Neural crest cell (in vitro differentiated cells): ENCODE results near the gene DPEP2NB. TPM values are rescaled to one million over a fixed set of nuclear protein-coding genes. Genes with fewer than 3 reads are reported as not detected.
"Not testable (repeated sequence)": the region's sequence is repeated elsewhere in the genome, so short reads cannot be mapped to it uniquely, and the experiment has no call there.

Experiments
- DNase-seq: peaks from one replicate; pipeline ENCODE4 v3.0.0; 2021; ENCODE audit warnings: low read depth, mixed read lengths, low spot score
- H3K27ac Mint-ChIP-seq: one replicate; pipeline ENCODE4 v1.8.0; 2021; ENCODE audit warnings: mild to moderate bottlenecking, mixed read lengths; ENCODE audit not compliant: unreplicated experiment
- H3K27me3 Mint-ChIP-seq: 2 replicates; pipeline ENCODE4 v1.8.0; 2021; ENCODE audit warnings: low read depth, mild to moderate bottlenecking, mixed read lengths
- H3K36me3 Mint-ChIP-seq: 2 replicates; pipeline ENCODE4 v1.8.0; 2021; ENCODE audit warnings: low read depth, mild to moderate bottlenecking, mixed read lengths
- H3K4me1 Mint-ChIP-seq: 2 replicates; pipeline ENCODE4 v1.8.0; 2021; ENCODE audit warnings: mixed read lengths
- H3K4me3 Mint-ChIP-seq: one replicate; pipeline ENCODE4 v1.8.0; 2021; ENCODE audit warnings: mild to moderate bottlenecking, mixed read lengths
- H3K9me3 Mint-ChIP-seq: 2 replicates; pipeline ENCODE4 v1.8.0; 2021; ENCODE audit warnings: mixed read lengths
- CTCF ChIP-seq: fragments of 200-600 bp; sonication (generic); conservative IDR thresholded peaks from 2 replicates; pipeline ENCODE4 v1.5.0; 2021; ENCODE audit warnings: antibody characterized with exemption, mild to moderate bottlenecking
- total RNA-seq: library from RNA; stranded (reverse); gene quantifications from 2 replicates; pipeline ENCODE4 v1.2.1, GENCODE V29; 2021

Gene DPEP2NB
- total RNA-seq, 1 donor from 2014 or later: not detected

- no peak for TF ChIP-seq CTCF
- Mint-ChIP-seq H3K27ac (no peak overlapping the region), H3K27me3 (peaks cover 10% of the 10 kb centered on the region), H3K36me3 (no peaks in the 10 kb centered on the region), H3K9me3 (no peaks in the 10 kb centered on the region), H3K4me1 (no peaks in the 10 kb centered on the region), H3K4me3 (no peak overlapping the region)
- no peak for DNase-seq
Observed at GRCh38 chr16:67977005-67977404, 38.7 kb downstream of the DPEP2NB start.

DNA sequence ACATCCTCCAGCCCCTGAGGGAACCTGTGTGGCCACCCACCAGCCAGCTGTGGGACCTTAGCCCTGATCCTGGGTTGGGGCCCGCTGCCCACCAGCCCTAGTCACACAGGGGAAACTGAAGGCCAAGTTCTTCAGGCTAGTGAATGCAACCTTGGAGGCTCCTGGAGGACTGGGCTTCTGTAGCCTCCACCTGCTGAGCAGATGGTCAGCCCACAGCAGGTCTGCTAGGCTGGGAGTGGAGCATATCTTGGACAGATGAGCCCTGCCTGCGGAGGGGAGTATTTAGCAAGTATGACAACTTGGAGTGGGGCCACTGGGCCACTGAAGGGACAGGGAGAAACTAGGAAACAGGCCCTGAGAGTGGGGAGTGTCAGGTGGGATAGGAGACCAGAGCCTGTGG is 39.5 kb downstream of the DPEP2NB start:
- peak overlapping the region; percentile 12 for H3K27ac Mint-ChIP-seq
- H3K27me3 Mint-ChIP-seq: peaks cover 10% of the 10 kb centered on the region
- H3K36me3 Mint-ChIP-seq: no peaks in the 10 kb centered on the region
- H3K9me3 Mint-ChIP-seq: no peaks in the 10 kb centered on the region
- TF ChIP-seq CTCF: no peak
- no peak overlapping the region for H3K4me3 Mint-ChIP-seq
- H3K4me1 Mint-ChIP-seq: no peaks in the 10 kb centered on the region
- DNase-seq: no peak

DNA sequence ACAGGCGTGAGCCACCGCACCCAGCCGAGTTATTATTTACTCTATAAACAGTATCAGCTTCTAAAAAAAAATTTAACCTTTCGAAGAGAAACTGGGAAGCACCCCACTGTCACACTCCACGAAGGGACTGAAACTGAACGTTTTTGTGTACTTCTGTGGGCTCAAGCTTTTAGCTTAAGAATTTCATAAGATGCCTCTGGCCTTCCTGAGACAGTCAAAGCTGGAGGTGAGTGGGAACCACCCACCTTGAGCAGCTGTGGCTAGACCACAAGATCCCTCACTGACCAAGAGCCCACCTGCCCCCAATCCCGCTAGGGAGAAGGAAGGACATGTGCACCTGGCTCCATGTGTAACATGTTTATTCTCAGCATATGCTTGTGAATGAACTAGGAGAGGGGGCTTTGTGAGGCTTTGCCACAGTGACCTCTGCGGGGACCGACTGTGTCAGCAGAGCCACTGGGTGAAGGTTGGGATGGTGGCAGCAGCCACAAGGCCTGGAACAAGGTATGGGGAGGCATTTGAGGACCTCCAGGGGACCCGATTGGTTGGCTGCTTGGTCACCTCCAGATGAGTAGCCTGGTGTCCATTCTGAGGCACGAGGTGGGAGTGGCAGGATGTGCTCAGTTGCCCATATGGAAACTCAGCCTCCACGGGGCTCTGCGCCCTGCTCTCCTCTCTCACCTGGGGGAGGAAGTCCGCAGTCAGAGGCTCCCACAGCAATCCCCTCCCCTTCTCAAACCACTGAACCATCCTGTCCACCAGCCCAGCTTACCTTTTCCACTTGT is 40.2 kb downstream of the DPEP2NB start:
- no peaks in the 10 kb centered on the region for H3K4me1 Mint-ChIP-seq
- no peaks in the 10 kb centered on the region for H3K9me3 Mint-ChIP-seq
- DNase-seq: no peak
- TF ChIP-seq CTCF: no peak
- no peaks in the 10 kb centered on the region for H3K36me3 Mint-ChIP-seq
- no peak overlapping the region for H3K27ac Mint-ChIP-seq
- H3K4me3 Mint-ChIP-seq: no peak overlapping the region
- peaks cover 10% of the 10 kb centered on the region for H3K27me3 Mint-ChIP-seq

- H3K27ac Mint-ChIP-seq, H3K36me3 Mint-ChIP-seq, H3K4me3 Mint-ChIP-seq, DNase-seq, H3K9me3 Mint-ChIP-seq: not testable (repeated sequence)
- peaks cover 10% of the 10 kb centered on the region for H3K27me3 Mint-ChIP-seq
- peaks cover 16% of the 10 kb centered on the region for H3K4me1 Mint-ChIP-seq
Observed at GRCh38 chr16:67972285-67972684, 43.4 kb downstream of the DPEP2NB start.

GRCh38 chr16:67971111-67971510 is 44.6 kb downstream of the DPEP2NB start:
- H3K4me3 Mint-ChIP-seq: peak overlapping the region; percentile 78
- H3K4me1 Mint-ChIP-seq: peaks cover 25% of the 10 kb centered on the region
- no peak for DNase-seq
- no peak for TF ChIP-seq CTCF
- H3K27me3 Mint-ChIP-seq: peaks cover 7% of the 10 kb centered on the region
- H3K36me3 Mint-ChIP-seq: no peaks in the 10 kb centered on the region
- H3K27ac Mint-ChIP-seq: no peak overlapping the region
- H3K9me3 Mint-ChIP-seq: no peaks in the 10 kb centered on the region

DNA sequence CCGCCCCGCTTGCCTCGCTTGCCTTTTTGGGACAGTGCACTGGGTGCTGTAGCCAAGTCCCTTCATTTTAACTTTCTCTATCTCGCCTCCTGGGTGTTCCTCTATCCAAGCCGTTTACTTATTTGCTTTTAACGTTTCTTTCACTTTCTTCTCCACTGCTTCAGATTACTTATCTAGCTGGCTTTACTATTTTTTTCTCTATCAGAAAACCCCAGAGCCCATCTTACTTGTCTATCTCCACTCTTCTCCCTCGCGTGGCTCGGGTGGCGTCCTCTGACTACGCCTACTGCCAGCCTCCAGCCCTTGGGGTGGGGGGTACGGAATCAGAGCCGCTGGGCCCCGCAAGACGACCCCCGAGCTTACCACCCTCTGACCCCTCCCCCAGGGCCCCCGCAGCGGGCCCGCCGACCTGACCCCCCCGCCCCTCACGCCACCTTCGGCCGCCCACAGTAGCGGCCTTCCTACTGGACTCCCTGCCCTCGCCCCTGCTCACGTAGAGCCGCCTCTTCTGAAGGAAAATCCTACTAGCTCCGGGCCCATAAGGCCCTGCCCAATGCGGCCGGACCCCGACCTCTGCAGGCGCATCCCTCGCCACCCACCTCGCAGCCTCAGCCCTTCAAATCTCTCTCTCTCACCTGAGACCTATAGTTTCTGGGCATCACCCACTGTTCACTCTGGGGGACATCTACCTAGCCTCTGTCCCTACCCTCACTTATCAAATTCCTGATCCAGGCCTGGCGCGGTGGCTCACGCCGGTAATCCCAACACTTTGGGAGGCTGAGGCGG is 46.3 kb downstream of the DPEP2NB start:
- no peak for DNase-seq
- Mint-ChIP-seq H3K9me3 (no peaks in the 10 kb centered on the region), H3K27me3 (no peaks in the 10 kb centered on the region), H3K27ac (no peak overlapping the region), H3K4me1 (peaks cover 36% of the 10 kb centered on the region), H3K36me3 (no peaks in the 10 kb centered on the region), H3K4me3 (peak overlapping the region; percentile 84)
- no peak for TF ChIP-seq CTCF
